ENCODE data around the gene ZFP3. TPM values are rescaled to one million over a fixed set of nuclear protein-coding genes. Genes with fewer than 3 reads are reported as not detected.
A peak's percentile ranks its signal among the peaks of the same experiment; 100 is the strongest.

ZFP3 gene
- total and polyA plus RNA-seq, 8 donors, result 1.9 to 5.2 (median 3.2) TPM

GRCh38 chr17:5043524-5043923 is 34.7 kb upstream of the ZFP3 start:
- TF ChIP-seq, protein P1, sequence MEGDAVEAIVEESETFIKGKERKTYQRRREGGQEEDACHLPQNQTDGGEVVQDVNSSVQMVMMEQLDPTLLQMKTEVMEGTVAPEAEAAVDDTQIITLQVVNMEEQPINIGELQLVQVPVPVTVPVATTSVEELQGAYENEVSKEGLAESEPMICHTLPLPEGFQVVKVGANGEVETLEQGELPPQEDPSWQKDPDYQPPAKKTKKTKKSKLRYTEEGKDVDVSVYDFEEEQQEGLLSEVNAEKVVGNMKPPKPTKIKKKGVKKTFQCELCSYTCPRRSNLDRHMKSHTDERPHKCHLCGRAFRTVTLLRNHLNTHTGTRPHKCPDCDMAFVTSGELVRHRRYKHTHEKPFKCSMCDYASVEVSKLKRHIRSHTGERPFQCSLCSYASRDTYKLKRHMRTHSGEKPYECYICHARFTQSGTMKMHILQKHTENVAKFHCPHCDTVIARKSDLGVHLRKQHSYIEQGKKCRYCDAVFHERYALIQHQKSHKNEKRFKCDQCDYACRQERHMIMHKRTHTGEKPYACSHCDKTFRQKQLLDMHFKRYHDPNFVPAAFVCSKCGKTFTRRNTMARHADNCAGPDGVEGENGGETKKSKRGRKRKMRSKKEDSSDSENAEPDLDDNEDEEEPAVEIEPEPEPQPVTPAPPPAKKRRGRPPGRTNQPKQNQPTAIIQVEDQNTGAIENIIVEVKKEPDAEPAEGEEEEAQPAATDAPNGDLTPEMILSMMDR (IDR thresholded peaks at IDR 0.05), result no peak
- Histone ChIP-seq H3K4me1 (no peaks in the 10 kb centered on the region), H3K9me3 (no peaks in the 10 kb centered on the region), H3K27me3 (no peaks in the 10 kb centered on the region), H3K27ac (no peak overlapping the region), H3K36me3 (no peaks in the 10 kb centered on the region), H3K4me3 (no peak overlapping the region)
- ATAC-seq (no peak), DNase-seq (no peak), FAIRE-seq (no peak)
- WGBS, 2 donors, result 100% methylated on average over 1 of the region's 1 CpG
- intact Hi-C loops (cut with DNase I), result no loop called here

DNA sequence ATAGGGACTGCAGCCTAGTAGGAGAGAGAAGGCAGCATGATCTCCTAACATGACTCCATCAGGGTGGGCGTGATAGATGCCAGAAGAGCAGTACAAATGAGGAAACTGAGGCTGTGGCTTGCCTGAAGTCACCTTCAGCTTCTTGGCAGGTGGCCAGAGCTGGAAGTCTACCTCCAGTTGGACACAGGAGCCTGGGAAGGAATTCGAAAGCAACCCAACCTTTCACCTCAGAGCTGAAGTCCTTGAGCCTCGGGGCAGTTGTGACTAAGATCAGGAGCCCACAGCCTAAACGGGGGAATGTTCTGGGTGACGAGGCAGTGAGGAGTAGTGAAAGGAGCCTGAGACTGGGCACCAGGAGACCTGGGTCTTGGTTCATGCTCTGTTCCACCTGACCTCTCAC is 33.6 kb upstream of the ZFP3 start:
- Histone ChIP-seq H3K4me1 (no peaks in the 10 kb centered on the region), H3K4me3 (no peak overlapping the region), H3K27ac (no peak overlapping the region), H3K36me3 (no peaks in the 10 kb centered on the region), H3K9me3 (no peaks in the 10 kb centered on the region), H3K27me3 (no peaks in the 10 kb centered on the region)
- TF ChIP-seq, protein P1 (IDR thresholded peaks at IDR 0.05), result no peak
- FAIRE-seq (no peak), DNase-seq (no peak), ATAC-seq (no peak)
- intact Hi-C loops (cut with DNase I), result no loop called here
- WGBS, 2 donors, result 79 to 93% methylated on average over 5 of the region's 5 CpGs

DNA sequence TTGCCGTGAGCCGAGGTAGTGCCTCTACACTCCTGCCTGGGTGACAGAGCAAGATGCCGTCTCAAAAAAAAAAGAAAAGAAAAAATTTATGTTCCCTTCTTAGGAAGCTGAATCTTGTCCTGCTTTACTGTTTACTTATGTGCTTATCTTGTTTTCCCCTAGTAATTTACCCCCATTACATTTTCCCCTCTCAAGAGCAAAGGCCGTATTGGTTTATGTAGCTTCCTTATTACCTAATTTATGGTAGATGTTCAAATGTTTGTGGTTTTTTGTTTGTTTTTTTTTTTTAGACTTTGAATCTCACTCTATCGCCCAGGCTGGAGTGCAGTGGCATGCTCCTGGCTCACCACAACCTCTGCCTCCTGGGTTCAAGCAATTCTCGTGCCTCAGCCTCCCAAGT is 32.8 kb upstream of the ZFP3 start:
- FAIRE-seq, result no peak
- Histone ChIP-seq H3K27ac (no peak overlapping the region), H3K9me3 (no peaks in the 10 kb centered on the region), H3K4me1 (no peaks in the 10 kb centered on the region), H3K27me3 (no peaks in the 10 kb centered on the region), H3K4me3 (no peak overlapping the region), H3K36me3 (no peaks in the 10 kb centered on the region)
- no peak for ATAC-seq
- no peak for DNase-seq
- 85 to 91% methylated on average over 6 of the region's 6 CpGs for WGBS, 2 donors
- intact Hi-C loops (cut with DNase I), result no loop called here
- TF ChIP-seq, protein P1 (IDR thresholded peaks at IDR 0.05), result no peak

GRCh38 chr17:5047446-5047845 is 30.8 kb upstream of the ZFP3 start:
- Histone ChIP-seq H3K4me3 (no peak overlapping the region), H3K27ac (no peak overlapping the region), H3K27me3 (no peaks in the 10 kb centered on the region), H3K4me1 (no peaks in the 10 kb centered on the region), H3K36me3 (no peaks in the 10 kb centered on the region), H3K9me3 (no peaks in the 10 kb centered on the region)
- no peak for ATAC-seq
- whole genome bisulfite sequencing, 2 donors, result 25 to 47% methylated on average over 2 of the region's 2 CpGs
- TF ChIP-seq, protein P1 (IDR thresholded peaks at IDR 0.05), result no peak
- no peak for DNase-seq
- no peak for FAIRE-seq
- intact Hi-C loops (cut with DNase I), result no loop called here

- no peaks in the 10 kb centered on the region for H3K36me3 ChIP-seq
- WGBS, 2 donors, result 79 to 85% methylated on average over 5 of the region's 5 CpGs
- FAIRE-seq (no peak), ATAC-seq (peak in 1 of 4 donors; percentile 23), DNase-seq (no peak)
- H3K4me1 ChIP-seq, result no peaks in the 10 kb centered on the region
- H3K27me3 ChIP-seq, result no peaks in the 10 kb centered on the region
- intact Hi-C loops (cut with DNase I), result no loop called here
- H3K9me3 ChIP-seq, result no peaks in the 10 kb centered on the region
- TF ChIP-seq, protein P1 (IDR thresholded peaks at IDR 0.05), result no peak
- H3K27ac ChIP-seq, result peak overlapping the region in 2 of 4 donors; percentile 6 to 27
- H3K4me3 ChIP-seq, result no peak overlapping the region
Observed at GRCh38 chr17:5049314-5049841, 28.9 kb upstream of the ZFP3 start.

Data from pancreas (tissue), 10 donors.